GM21528 (cell line): Measurements from ENCODE around the gene RGPD5.
"Not testable (repeated sequence)": the region's sequence is repeated elsewhere in the genome, so short reads cannot be mapped to it uniquely, and the experiment has no call there.

Source experiments
- ATAC-seq: cut with Tn5 transposase; IDR thresholded peaks from one replicate; pipeline ENCODE4 v1.9.1; 2021; ENCODE audit warnings: mild to moderate bottlenecking, moderate library complexity; ENCODE audit not compliant: unreplicated experiment, low FRiP score

Gene RGPD5

GRCh38 chr2:109794074-109794737 lies at the start of gene RGPD5:
RGPD5 (plus strand) TSS chr2:109794305; CDS start chr2:109794466, 161 bp downstream.
- ATAC-seq = peak; percentile 94

- not testable (repeated sequence) for ATAC-seq
Observed at GRCh38 chr2:109751572-109751971, 42.5 kb upstream of the RGPD5 start.

GRCh38 chr2:109757163-109757824 lies 36.8 kb upstream of the RGPD5 start:
- not testable (repeated sequence) for ATAC-seq

GRCh38 chr2:109760265-109761042 lies 33.7 kb upstream of the RGPD5 start:
- not testable (repeated sequence) for ATAC-seq

- ATAC-seq = not testable (repeated sequence)
Observed at GRCh38 chr2:109761043-109761454, 33.1 kb upstream of the RGPD5 start.

- not testable (repeated sequence) for ATAC-seq
Observed at GRCh38 chr2:109761976-109762375, 32.1 kb upstream of the RGPD5 start.

- ATAC-seq = not testable (repeated sequence)
Observed at GRCh38 chr2:109766074-109766473, 28.0 kb upstream of the RGPD5 start.

- not testable (repeated sequence) for ATAC-seq
Observed at GRCh38 chr2:109766886-109767578, 27.1 kb upstream of the RGPD5 start.

- not testable (repeated sequence) for ATAC-seq
Observed at GRCh38 chr2:109768934-109769333, 25.2 kb upstream of the RGPD5 start.

- not testable (repeated sequence) for ATAC-seq
Observed at GRCh38 chr2:109779118-109779517, 15.0 kb upstream of the RGPD5 start.

- not testable (repeated sequence) for ATAC-seq
Observed at GRCh38 chr2:109781147-109781816, 12.8 kb upstream of the RGPD5 start.

- not testable (repeated sequence) for ATAC-seq
Observed at GRCh38 chr2:109782446-109782993, 11.6 kb upstream of the RGPD5 start.

- not testable (repeated sequence) for ATAC-seq
Observed at GRCh38 chr2:109791530-109792279, 2.4 kb upstream of the RGPD5 start.

GRCh38 chr2:109792659-109793058 lies 1.4 kb upstream of the RGPD5 start:
- ATAC-seq = not testable (repeated sequence)

- ATAC-seq = not testable (repeated sequence)
Observed at GRCh38 chr2:109871129-109871751, 77.1 kb downstream of the RGPD5 start.

- not testable (repeated sequence) for ATAC-seq
Observed at GRCh38 chr2:109876625-109877024, 82.5 kb downstream of the RGPD5 start.

GRCh38 chr2:109882112-109882511 lies 88.0 kb downstream of the RGPD5 start:
- not testable (repeated sequence) for ATAC-seq

GRCh38 chr2:109888414-109888813 lies 94.3 kb downstream of the RGPD5 start:
- not testable (repeated sequence) for ATAC-seq
